GM12892 (cell line): Measurements from ENCODE around the gene DEAF1.
A peak's percentile ranks its signal among the peaks of the same experiment; 100 is the strongest.

ENCODE experiments used
- DNase-seq: peaks from one replicate; pipeline ENCODE4 v3.0.0; 2011; ENCODE audit not compliant: insufficient read length
- FAIRE-seq: peaks from 2 replicates; lab custom pipeline; 2011; peaks lifted over from hg19 to GRCh38; lab: Jason Lieb, UNC
- POLR2A ChIP-seq: IDR thresholded peaks from 2 replicates; pipeline ENCODE4 v1.6.1; 2011; ENCODE audit warnings: low read depth, low read length, control low read depth
- POLR2AphosphoS5 ChIP-seq: IDR thresholded peaks from 2 replicates; pipeline ENCODE4 v1.6.1; 2011; ENCODE audit warnings: low read depth, low read length, control low read depth
- TAF1 ChIP-seq: IDR thresholded peaks from 2 replicates; pipeline ENCODE4 v1.6.1; 2011; ENCODE audit warnings: low read depth, mild to moderate bottlenecking, control low read depth, low read length, borderline replicate concordance

The DEAF1 gene

DNA sequence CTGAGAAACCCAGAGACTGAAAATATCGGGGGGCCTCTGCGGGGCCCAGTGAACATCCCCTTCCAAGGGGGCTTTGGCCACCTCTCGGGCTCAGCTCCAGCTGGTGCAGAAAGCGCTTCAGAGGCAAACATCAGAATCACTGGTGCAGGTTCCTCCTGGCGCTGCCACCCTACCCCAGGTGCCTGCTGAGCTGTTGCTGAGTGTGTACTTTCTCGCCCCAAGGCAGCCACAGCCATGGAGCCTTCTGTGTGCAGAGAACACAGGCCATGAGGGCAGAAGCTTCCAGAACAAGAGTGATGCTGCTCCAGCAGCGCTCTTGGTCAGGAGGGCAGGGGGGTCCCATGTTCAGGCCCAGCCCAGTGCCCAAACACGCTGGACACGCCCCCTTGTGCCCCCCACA is 51.7 kb downstream of the DEAF1 start:
- FAIRE-seq = no peak

DNA sequence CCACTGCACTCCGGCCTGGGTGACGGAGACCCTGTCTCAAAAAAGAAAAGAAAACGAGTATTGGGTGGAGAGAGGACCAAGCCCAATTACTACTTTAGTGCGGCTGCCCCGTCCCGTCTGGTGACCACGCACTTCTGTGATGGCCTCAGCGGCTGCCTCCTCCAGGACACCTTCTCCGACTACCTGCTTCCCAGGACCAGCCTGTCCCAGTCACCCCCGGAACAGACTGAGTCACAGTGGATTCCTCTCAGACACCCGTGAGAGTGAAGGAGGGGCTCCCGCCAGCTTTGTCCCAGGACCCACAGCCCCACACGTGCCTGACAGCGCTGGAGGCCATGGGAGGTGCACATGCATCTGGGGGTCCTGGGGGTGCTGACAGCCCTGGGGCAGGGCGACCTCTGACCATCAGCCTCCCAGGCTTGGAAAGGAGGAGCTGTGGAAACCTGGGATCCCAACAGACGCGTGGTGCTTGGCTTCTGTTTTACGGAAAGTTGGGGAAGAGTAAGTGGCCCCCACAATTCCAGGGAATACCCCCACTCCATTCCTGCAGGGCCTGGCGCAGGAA is 53.1 kb downstream of the DEAF1 start:
- no peak for FAIRE-seq
- DNase-seq = no peak
- no peak for TF ChIP-seq TAF1
- no peak for TF ChIP-seq POLR2AphosphoS5
- TF ChIP-seq POLR2A = no peak

More for the DNA sequence above, 51.7 kb downstream of the DEAF1 start:
- TF ChIP-seq POLR2AphosphoS5 (no peak), TAF1 (no peak), POLR2A (no peak)
- DNase-seq = no peak

DNA sequence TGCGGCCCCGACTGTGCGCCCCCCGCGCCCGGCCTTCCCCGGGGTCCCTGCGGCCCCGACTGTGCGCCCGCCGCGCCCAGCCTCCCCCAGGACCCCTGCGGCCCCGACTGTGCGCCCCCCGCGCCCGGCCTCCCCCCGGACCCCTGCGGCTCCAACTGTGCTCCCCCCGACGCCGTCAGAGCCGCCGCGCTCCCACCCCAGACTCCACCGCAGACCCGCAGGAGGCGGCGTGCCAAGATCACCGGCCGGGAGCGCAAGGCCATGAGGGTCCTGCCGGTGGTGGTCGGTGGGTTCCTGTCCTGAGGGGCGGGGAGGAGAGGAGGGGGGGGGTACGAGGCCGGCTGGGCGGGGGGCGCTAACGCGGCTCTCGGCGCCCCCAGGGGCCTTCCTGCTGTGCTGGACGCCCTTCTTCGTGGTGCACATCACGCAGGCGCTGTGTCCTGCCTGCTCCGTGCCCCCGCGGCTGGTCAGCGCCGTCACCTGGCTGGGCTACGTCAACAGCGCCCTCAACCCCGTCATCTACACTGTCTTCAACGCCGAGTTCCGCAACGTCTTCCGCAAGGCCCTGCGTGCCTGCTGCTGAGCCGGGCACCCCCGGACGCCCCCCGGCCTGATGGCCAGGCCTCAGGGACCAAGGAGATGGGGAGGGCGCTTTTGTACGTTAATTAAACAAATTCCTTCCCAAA is 54.9 kb downstream of the DEAF1 start:
- FAIRE-seq = no peak
- TF ChIP-seq TAF1 (no peak), POLR2A (no peak), POLR2AphosphoS5 (no peak)

DNA sequence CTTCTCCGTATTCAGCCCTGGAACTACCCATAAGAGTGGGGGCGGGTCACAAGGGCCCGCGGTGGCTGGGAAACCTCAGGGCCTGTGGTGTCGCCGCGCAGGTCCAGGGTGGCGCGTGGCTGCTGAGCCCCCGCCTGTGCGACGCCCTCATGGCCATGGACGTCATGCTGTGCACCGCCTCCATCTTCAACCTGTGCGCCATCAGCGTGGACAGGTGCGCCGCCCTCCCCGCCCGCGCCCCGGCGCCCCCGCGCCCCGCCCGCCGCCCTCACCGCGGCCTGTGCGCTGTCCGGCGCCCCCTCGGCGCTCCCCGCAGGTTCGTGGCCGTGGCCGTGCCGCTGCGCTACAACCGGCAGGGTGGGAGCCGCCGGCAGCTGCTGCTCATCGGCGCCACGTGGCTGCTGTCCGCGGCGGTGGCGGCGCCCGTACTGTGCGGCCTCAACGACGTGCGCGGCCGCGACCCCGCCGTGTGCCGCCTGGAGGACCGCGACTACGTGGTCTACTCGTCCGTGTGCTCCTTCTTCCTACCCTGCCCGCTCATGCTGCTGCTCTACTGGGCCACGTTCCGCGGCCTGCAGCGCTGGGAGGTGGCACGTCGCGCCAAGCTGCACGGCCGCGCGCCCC is 55.6 kb downstream of the DEAF1 start:
- FAIRE-seq (no peak), DNase-seq (no peak)
- TF ChIP-seq POLR2AphosphoS5 = no peak

More for the DNA sequence above, 54.9 kb downstream of the DEAF1 start:
- no peak for DNase-seq

DNA sequence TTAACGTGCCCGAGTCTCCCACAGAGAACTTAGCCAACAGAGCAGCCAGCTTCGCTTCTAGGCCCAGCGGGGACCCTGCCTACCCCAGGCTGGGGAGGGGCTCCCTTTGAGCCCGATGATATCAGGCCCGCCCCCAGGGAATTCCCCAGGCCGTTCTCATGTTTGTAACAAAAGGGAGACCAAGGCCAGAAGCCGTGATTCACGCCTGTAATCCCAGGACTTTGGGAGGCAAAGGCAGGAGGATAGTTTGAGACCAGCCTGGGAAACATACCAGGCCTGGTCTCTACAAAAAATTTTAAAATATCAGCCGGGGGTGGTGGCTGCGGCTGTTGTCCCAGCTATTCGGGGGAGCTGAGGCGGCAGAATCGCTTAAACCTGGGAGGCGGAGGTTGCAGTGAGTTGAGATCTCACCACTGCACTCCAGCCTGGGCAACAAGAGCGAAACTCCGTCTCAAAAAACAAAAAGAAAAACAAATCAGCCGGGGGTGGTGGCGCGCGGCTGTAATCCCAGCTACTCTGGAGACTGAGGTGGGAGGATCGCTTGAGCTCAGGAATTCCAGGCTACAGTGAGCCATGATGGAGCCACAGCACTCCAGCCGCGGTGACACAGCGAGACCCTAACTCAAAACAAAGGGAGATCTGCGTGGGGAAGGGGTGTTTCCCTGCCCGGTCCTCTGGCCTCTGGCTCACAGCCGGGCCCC is 56.2 kb downstream of the DEAF1 start:
- TF ChIP-seq TAF1 (no peak), POLR2A (no peak), POLR2AphosphoS5 (no peak)
- DNase-seq (no peak), FAIRE-seq (no peak)

DNA sequence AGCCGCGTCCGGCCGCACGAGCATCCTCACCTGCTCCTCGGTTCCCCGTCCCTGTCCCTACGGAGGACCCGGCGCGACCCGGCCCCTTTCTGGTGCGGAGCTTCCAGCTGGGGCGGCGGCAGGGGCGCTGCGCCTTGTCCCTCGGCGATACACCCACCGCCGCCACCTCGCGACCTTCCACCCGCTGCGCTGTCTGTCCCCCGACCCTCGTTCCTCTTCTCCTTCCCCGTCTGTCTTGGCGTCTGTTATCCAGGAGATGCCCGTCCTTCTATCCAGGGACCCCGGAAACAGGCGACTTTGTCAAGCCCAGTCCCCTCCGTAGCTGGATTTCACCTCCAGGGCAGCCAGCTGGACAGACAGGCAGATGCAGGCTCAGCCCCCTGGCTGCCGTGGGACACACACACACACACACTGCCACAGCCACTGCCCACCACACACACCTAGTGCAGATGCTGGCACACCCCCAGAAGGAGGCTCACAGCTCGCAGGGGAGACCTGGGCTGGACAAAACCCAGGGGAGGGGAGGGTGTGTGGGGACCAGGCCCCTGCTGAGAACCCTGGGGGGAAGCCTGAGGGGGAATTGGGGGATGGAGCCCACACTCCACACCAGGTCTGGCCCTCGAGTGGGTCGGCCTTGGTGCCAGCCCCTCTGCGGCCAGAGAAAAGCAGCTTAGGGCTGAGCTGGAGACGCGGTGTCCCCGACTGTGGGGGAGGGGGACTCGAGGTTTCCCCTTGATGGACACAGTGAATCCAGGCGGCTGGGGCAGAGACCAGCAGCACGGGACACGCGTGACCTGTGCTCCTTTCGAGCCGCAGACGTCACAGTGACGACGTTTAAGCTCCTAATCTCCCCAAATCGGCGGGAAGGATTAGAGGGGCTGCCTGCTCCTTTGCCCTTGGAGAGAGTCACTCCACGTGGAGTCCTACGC is 57.2 kb downstream of the DEAF1 start:
- no peak for DNase-seq
- no peak for FAIRE-seq
- no peak for TF ChIP-seq POLR2A
- TF ChIP-seq TAF1 = no peak
- TF ChIP-seq POLR2AphosphoS5 = no peak

DNA sequence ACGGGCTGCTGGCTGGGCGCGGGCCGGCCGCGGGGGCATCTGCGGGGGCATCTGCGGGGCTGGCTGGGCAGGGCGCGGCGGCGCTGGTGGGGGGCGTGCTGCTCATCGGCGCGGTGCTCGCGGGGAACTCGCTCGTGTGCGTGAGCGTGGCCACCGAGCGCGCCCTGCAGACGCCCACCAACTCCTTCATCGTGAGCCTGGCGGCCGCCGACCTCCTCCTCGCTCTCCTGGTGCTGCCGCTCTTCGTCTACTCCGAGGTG is 57.8 kb downstream of the DEAF1 start:
- no peak for DNase-seq
- TF ChIP-seq TAF1 = no peak
- TF ChIP-seq POLR2AphosphoS5 = no peak
- no peak for TF ChIP-seq POLR2A
- no peak for FAIRE-seq

DNA sequence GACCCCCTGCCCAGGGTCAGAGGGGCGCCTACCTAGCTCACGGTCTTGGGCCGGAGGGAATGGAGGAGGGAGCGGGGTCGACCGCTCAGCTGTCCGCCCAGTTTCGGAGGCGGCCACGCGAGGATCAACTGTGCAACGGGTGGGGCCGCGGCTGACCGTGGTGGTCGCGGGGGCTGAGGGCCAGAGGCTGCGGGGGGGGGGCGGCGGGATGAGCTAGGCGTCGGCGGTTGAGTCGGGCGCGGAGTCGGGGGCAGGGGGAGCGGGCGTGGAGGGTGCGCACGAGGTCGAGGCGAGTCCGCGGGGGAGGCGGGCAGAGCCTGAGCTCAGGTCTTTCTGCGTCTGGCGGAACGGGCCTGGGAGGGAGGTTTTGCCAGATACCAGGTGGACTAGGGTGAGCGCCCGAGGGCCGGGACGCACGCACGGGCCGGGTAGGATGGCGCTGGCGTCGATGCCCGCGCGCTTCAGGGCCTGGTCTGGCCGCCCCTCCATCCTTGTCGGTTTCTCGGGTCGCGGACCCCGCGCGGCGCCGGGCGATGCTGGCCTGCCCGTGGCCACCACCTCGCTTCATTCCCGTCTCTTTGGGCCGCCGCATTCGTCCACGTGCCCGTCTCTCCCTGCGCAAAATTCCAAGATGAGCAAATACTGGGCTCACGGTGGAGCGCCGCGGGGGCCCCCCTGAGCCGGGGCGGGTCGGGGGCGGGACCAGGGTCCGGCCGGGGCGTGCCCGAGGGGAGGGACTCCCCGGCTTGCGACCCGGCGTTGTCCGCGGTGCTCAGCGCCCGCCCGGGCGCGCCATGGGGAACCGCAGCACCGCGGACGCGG is 58.3 kb downstream of the DEAF1 start, which contains the start of gene DRD4:
DRD4 (plus strand) TSS at position 759 of the 822 bp plus-strand sequence; CDS start at position 795, 36 bp downstream.
- DNase-seq = no peak
- TF ChIP-seq POLR2AphosphoS5 = no peak
- no peak for TF ChIP-seq POLR2A
- no peak for TF ChIP-seq TAF1
- no peak for FAIRE-seq

DNA sequence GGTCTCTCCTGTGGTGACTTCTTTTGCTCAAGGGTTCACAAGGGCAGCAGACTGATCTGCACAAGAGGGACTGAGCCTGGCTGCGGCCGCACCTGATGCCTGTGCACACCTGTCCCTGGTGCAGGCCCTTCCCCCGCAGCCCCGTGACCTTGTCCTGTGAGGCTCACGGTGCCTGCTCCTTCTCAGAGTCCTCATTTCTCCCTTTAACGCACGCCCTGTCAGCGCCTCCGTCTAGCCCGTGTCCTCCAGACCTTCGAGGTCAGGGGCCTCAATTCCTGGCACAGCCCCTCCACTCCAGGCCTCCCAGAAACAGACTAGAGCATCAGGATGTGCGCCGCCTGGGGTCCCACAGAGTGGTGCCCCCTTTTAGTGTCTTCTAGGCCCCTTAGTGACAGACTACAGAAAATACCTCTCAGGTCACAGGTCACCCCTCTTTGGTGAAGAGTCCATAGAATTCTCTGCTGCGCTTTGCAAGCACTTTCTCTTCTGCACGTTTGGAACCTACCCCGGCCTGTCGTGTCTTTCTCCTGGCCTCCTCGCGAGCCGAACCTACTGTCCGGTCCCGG is 59.0 kb downstream of the DEAF1 start:
- no peak for DNase-seq
- no peak for TF ChIP-seq POLR2A
- TF ChIP-seq TAF1 = no peak
- no peak for TF ChIP-seq POLR2AphosphoS5
- FAIRE-seq = no peak

DNA sequence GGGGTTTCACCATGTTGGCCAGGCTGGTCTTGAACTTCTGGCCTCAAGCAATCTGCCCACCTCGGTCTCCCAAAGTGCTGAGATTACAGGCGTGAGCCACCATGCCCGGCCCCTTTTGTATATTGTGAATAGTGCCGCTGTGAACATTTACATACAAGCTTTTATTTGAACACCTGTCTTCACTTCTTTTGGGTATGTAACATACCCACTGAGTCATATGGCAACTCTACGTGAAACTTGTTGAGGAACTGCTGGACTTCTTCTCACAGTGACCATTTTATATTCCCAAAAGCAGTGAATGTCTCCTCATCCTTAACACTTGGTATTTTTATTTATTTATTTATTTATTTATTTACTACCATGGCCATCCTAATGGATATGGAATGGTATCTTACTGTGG is 64.2 kb downstream of the DEAF1 start:
- FAIRE-seq = no peak
- no peak for DNase-seq
- TF ChIP-seq TAF1 (no peak), POLR2AphosphoS5 (no peak), POLR2A (no peak)

DNA sequence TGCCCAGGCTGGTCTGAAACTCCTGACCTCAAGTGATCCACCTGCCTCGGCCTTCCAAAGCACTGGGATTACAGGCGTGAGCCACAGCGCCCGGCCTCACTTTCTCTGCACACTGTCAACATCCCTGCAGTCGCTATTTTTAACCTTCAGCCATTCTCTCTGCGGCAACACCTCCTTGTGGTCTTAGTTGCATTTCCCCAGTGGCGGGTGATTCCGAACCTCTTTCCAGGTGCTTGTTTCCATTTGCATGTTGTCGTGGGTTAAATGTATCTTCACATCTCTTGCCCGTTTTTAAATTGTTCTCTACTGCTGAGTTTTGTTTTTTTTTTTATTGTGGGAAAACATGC is 65.8 kb downstream of the DEAF1 start:
- TF ChIP-seq POLR2A (no peak), POLR2AphosphoS5 (no peak), TAF1 (no peak)
- peak; percentile 79 for FAIRE-seq
- DNase-seq = no peak
